C4-2B (cell line): ENCODE data around the gene CECR2.

Source experiments
- H3K27ac ChIP-seq: fragments of 450-650 bp; 2 replicates; pipeline ENCODE4 v1.5.1; 2017
- ZFX ChIP-seq: fragments of 450-650 bp; IDR thresholded peaks from 2 replicates; pipeline ENCODE4 v1.6.1; 2017
- TF ChIP-seq, protein P1 (sequence below): fragments of 450-650 bp; conservative IDR thresholded peaks from 2 replicates; pipeline ENCODE4 v1.5.1; 2017; ENCODE audit warnings: mild to moderate bottlenecking

The CECR2 gene

DNA sequence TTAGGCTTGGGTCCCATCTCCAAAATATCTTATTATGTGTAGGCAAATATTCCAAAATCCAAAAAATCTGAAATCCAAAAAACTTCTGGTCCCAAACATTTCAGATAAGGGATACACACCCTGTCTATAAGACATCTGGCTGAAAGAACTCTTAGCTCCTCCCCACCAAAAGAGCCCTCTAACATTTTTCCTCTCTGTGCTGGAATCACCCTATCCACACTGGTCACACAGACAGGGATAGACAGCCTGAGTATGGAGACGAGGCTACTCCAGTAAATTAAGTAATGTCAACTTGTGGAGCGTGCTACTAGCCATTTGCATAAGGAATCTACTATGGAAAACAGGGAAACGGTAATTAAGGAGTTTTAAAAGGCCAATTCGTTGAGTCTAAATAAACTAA lies 234.4 kb downstream of the CECR2 start:
- TF ChIP-seq, protein P1, sequence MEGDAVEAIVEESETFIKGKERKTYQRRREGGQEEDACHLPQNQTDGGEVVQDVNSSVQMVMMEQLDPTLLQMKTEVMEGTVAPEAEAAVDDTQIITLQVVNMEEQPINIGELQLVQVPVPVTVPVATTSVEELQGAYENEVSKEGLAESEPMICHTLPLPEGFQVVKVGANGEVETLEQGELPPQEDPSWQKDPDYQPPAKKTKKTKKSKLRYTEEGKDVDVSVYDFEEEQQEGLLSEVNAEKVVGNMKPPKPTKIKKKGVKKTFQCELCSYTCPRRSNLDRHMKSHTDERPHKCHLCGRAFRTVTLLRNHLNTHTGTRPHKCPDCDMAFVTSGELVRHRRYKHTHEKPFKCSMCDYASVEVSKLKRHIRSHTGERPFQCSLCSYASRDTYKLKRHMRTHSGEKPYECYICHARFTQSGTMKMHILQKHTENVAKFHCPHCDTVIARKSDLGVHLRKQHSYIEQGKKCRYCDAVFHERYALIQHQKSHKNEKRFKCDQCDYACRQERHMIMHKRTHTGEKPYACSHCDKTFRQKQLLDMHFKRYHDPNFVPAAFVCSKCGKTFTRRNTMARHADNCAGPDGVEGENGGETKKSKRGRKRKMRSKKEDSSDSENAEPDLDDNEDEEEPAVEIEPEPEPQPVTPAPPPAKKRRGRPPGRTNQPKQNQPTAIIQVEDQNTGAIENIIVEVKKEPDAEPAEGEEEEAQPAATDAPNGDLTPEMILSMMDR: no peak
- TF ChIP-seq ZFX: no peak
- no peak overlapping the region for H3K27ac ChIP-seq

DNA sequence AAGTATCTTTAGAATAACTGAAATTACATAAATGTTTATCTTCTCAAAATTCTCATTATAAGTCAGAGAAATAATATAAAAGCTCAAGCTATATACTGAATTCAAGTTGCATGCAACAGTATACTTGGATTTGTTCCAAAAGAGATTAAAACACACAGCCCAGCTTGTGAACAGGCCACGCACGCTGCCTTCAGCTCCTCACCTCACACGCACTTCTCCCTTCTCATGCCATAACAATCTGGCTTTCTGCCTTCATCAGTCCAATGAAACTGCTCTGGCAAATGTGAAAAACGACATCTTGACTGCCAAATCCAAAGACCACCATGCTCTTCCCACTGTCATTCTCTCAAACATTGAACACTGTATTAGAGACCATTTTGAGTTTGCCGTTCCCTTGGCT lies 237.2 kb downstream of the CECR2 start:
- no peak overlapping the region for H3K27ac ChIP-seq
- no peak for TF ChIP-seq ZFX
- TF ChIP-seq, protein P1: no peak
